ENCODE data around the gene PPP2R5B. TPM values are rescaled to one million over a fixed set of nuclear protein-coding genes. Genes with fewer than 3 reads are reported as not detected.

The PPP2R5B gene
- total RNA-seq, 1 experiment from 2014 or later: 5.0 TPM

DNA sequence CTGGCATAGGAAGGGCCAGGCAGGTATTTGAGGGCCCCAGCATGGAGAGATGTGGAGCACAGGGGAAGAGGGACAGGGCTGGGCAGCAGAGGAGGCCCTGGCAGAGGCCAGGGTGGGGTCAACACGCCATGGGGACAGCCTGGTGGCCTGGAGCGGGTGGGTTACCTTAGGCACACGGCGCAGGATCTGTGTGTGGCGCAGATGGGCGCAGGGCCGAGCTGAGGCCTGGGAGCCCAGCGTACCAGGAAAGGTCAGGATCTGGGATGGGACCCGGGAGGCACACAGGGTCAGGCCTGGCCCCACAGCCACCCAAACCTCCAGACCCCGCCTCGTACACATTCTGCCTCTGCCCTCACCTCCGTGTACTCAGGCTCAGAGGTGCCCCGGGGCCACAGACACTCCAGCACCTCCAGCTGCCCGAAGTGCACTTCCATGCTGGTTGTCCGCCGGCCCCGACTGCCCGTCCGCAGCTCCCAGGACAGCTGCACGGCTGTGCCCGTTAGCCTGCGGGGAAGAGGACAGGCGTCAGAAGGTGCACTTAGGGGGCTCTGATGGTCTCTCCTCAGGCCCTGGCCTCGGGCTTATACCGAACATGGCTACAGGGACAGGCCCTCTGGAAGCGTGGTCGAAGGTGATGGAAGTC, 13.9 kb upstream of the PPP2R5B start:
- Histone ChIP-seq H3K4me3 (ENCODE audit: insufficient read depth, low read depth, low read length) (no peak overlapping the region), H3K27me3 (ENCODE audit: control insufficient read depth, insufficient read depth, low read length) (no peaks in the 10 kb centered on the region), H3K36me3 (replicated peaks; ENCODE audit: control insufficient read depth, insufficient read depth, low read length) (peaks cover 12% of the 10 kb centered on the region)
- DNase-seq: no peak

DNA sequence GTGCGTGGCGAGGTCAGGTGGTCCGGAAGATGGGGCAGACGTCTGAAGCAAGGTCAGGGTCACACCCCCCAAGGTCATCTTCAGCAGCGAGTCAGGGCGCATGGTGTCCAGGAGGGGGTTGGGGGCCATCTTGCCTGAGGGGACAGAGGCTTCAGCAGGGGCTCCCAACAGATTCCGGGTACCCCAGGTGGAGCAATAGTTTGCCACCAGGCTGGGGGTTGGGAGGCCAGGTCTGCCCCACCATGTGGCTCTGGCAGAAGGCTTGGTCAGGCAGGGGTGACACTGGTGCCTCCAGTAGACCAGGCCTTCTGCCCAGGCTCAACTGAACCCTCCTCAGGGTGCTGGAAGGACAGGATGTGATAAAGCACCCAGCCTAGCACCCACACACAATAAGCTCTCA, 13.3 kb upstream of the PPP2R5B start:
- H3K27me3 ChIP-seq (ENCODE audit: control insufficient read depth, insufficient read depth, low read length): no peaks in the 10 kb centered on the region
- no peak overlapping the region for H3K4me3 ChIP-seq (ENCODE audit: insufficient read depth, low read depth, low read length)
- DNase-seq: no peak
- H3K36me3 ChIP-seq (replicated peaks; ENCODE audit: control insufficient read depth, insufficient read depth, low read length): peaks cover 12% of the 10 kb centered on the region

DNA sequence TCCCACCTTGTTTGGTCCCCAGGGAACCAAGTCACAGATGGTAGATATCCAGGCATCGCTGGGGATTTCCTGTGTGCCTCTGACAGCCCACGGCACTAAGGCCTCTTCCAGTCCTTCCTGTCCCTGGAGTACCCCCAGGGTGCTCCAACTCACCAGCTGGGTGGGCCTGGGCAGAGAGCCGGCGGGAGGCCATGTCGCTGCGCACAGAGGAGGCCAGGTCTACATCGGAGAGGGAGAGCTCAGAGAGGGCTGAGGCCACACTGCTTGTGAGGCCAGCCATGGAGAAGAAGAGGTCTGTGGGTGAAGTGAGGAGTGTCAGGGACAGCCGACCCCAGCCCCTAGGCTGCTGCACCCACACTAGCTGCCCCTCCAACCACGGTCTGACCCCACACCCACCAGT, 12.8 kb upstream of the PPP2R5B start:
- no peaks in the 10 kb centered on the region for H3K27me3 ChIP-seq (ENCODE audit: control insufficient read depth, insufficient read depth, low read length)
- no peak for DNase-seq
- no peak overlapping the region for H3K4me3 ChIP-seq (ENCODE audit: insufficient read depth, low read depth, low read length)
- peaks cover 10% of the 10 kb centered on the region for H3K36me3 ChIP-seq (replicated peaks; ENCODE audit: control insufficient read depth, insufficient read depth, low read length)

DNA sequence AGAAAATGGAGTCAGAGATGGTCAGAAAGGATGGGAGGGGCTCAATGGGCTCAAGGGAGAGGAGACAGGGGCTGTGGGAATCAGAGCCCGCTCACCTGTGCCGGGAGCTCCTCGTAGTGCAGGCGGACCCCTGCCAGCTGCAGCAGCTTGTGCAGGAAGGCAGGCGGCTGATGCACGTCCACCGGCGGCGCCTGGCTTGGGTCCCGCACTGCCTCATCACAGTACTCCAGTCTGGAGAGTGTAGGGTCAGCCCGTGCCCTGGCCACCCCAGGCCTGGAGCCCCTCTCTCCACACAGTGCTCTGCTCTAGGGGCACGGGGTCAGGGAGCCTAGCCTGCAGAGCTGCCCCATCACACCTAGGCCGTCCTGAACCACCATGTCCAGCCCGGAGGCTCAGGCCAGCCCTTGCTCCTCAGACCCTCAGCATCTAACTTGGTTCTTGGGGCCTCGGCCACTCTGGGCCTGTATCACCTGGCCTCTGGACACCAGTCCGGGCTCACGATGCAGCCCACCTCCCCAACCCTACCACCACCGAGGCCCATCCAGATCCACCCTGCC, 11.2 kb upstream of the PPP2R5B start:
- DNase-seq: no peak
- no peaks in the 10 kb centered on the region for H3K27me3 ChIP-seq (ENCODE audit: control insufficient read depth, insufficient read depth, low read length)
- peaks cover 9% of the 10 kb centered on the region for H3K36me3 ChIP-seq (replicated peaks; ENCODE audit: control insufficient read depth, insufficient read depth, low read length)
- H3K4me3 ChIP-seq (ENCODE audit: insufficient read depth, low read depth, low read length): no peak overlapping the region

DNA sequence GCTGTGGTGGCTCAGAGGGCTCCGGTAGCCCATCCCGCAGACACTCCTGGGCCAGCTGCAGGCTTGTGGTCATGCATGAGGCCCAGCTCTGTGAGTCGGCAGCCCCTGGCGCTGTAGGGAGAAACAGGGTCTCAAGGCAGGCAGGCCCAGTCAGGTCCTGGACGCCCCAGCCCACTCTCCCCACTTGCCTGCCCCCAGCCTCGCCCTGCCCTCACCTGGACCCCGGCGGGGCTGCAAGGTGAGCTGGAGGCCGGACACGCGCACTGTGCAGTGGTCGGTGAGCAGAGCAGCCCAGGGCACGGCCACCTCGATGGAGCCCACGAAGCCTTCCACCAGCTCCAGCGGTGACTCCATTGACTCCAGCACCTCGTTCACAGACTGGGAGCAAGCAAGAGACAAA, 10.4 kb upstream of the PPP2R5B start:
- Histone ChIP-seq H3K27me3 (ENCODE audit: control insufficient read depth, insufficient read depth, low read length) (no peaks in the 10 kb centered on the region), H3K4me3 (ENCODE audit: insufficient read depth, low read depth, low read length) (no peak overlapping the region), H3K36me3 (replicated peaks; ENCODE audit: control insufficient read depth, insufficient read depth, low read length) (peaks cover 9% of the 10 kb centered on the region)
- no peak for DNase-seq

DNA sequence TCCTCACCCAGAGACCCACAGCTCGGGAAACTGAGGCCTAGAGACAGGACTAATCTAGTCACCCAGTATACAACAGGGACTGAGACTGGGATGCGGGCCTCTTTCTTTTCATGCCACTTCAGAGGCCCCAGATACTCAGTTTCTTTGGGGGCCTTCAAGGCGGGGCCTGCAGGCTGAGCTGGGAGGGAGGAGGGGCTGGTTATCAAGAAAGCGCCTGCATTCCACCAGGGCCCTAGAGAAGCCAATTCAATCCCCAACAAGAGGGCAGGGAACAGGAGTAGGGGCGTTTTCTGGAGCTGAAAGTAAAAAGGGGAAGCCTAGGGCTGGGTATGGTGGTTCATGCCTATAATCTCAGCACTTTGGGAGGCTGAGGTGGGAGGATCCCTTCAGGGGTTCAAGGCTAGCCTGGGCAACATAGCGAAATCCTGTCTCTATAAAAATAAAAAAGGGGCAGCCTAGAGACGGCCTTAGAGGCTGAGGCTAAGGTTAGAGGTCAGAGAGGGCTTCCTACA, 9.1 kb upstream of the PPP2R5B start:
- H3K4me3 ChIP-seq (ENCODE audit: insufficient read depth, low read depth, low read length): peak overlapping the region; percentile 96; the same call in 1 of the 2 replicates
- peak; percentile 69 for DNase-seq

DNA sequence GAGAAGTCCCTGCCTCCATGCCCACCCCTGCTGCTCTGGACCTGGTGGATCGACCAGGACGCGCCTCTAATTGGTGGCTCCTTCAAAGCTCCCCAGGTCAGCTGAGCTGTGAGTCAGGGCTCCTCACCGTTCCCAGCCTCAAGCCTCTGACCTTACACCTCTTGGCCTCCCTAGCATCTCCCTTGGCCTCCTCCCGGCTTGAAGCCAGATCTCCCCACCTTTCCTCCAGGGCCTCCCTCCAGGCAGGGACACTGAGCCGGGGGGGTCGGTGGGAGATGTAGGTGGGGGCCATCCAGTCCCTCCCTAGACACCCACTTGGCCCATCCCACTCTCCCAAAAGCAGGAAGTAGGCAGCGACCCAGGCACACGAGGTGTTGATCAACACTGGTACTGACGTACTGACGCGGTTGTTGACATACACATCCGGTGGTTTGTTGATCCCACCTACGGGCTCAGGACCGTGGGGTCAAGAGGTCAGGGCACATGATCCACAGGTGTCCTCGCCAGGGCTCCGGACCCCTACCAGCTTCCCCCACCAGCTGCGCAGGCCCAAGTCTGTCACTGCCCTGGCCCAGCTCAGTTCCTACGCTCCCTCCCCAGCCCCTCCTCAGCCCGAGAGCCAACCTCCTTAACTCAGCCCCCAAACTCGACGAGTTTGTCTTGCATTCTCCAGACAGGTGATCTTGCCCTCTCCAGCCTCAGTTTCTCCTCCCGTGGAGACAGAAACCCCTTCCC, 8.3 kb upstream of the PPP2R5B start:
- peaks cover 5% of the 10 kb centered on the region for H3K36me3 ChIP-seq (replicated peaks; ENCODE audit: control insufficient read depth, insufficient read depth, low read length)
- peak; percentile 91 for DNase-seq
- no peaks in the 10 kb centered on the region for H3K27me3 ChIP-seq (ENCODE audit: control insufficient read depth, insufficient read depth, low read length)
- H3K4me3 ChIP-seq (ENCODE audit: insufficient read depth, low read depth, low read length): peak overlapping the region; percentile 96

More for the DNA sequence above, 9.1 kb upstream of the PPP2R5B start:
- Histone ChIP-seq H3K36me3 (replicated peaks; ENCODE audit: control insufficient read depth, insufficient read depth, low read length) (peaks cover 9% of the 10 kb centered on the region), H3K27me3 (ENCODE audit: control insufficient read depth, insufficient read depth, low read length) (no peaks in the 10 kb centered on the region)

DNA sequence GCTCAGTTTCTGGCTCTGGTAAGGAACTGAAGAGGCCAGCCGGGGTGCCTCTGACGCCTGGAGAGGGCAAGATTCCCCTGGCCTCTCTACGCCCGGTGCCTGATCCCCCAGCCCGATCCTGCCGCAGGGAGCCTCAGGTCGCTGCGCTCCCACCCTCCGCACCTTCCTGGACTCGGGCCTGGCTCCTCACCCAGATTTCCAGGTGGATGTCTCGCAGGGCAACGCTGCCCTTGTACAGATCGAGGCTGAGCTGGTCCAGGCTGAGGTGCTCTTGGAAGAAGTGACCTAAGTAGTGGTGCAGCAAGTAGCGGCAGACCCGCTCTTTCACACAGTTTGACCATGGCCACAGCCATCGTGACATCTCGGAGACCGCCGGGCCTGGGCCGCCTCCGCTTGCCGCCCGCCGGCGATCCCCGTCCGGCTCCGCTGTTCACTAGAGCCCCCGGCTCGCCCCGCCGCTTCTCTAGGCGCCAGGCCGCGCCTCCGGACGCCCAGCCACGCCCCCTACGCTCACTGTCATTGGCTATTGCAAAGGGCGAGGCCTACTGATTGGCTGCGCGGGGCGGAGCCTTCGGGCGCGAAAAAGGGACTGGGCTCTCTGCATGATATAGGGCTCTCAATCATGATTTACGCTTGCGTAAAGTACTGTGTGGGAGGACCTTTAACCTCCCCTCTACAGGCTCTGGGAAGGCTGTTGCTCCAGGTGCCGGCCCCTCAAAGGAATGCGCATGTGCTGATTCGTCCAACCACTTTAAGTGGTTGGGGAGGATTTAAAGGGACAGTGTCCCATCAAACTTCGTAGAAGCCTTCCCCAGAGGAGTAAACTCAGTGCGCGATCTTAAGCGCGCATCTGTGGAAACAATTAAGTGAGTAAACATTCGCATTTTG, 7.5 kb upstream of the PPP2R5B start, which contains the start of gene ATG2A:
TSS of gene ATG2A (minus strand) at position 435 of the 888 bp plus-strand sequence. CDS start at position 361, 74 bp downstream.
- Histone ChIP-seq H3K27me3 (ENCODE audit: control insufficient read depth, insufficient read depth, low read length) (no peaks in the 10 kb centered on the region), H3K4me3 (ENCODE audit: insufficient read depth, low read depth, low read length) (peak within 1 kb of the TSS; percentile 96), H3K36me3 (replicated peaks; ENCODE audit: control insufficient read depth, insufficient read depth, low read length) (peaks cover 1% of the 10 kb centered on the region; the same call in 1 of the 2 replicates)
- DNase-seq: peak; percentile 98

DNA sequence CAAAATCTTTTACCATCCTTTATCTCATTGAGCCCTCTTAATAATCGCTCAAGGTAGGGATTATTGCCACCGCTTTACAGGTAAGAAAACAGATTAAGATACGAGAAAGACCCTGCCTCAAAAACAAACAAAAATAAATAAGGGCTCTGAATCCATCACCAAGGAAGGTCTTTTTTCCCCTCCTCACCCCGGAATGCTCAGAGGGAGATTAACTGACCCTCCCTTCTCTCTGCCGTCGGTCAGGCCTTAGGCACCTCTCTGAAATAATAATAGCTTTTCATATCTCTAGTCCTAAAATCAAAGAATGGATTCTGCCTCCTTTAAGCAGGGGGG, 6.9 kb upstream of the PPP2R5B start:
- Histone ChIP-seq H3K4me3 (ENCODE audit: insufficient read depth, low read depth, low read length) (peak overlapping the region; percentile 29), H3K27me3 (ENCODE audit: control insufficient read depth, insufficient read depth, low read length) (no peaks in the 10 kb centered on the region), H3K36me3 (replicated peaks; ENCODE audit: control insufficient read depth, insufficient read depth, low read length) (no peaks in the 10 kb centered on the region)
- DNase-seq: peak; percentile 42

DNA sequence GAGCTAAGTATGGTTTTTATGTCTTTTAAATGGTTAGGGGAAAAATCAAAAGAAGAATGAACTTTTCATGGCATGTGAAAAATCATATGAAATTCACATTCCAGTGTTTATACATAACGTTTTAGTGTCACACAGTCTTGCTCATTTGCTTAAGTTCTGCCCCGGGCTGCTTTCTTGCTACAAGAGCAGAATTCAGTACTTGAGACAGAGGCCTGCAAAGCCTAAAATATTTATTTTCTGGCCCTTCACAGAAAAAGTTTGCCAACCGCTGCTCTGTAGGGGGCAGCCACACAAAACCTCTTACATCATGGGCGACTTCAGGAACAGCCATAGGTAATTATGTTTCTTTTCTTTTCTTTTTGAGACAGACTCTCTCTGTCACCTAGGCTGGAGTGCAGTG, 6.5 kb upstream of the PPP2R5B start:
- Histone ChIP-seq H3K36me3 (replicated peaks; ENCODE audit: control insufficient read depth, insufficient read depth, low read length) (no peaks in the 10 kb centered on the region), H3K27me3 (ENCODE audit: control insufficient read depth, insufficient read depth, low read length) (no peaks in the 10 kb centered on the region), H3K4me3 (ENCODE audit: insufficient read depth, low read depth, low read length) (peak overlapping the region; percentile 29; the same call in 1 of the 2 replicates)
- DNase-seq: peak; percentile 25

DNA sequence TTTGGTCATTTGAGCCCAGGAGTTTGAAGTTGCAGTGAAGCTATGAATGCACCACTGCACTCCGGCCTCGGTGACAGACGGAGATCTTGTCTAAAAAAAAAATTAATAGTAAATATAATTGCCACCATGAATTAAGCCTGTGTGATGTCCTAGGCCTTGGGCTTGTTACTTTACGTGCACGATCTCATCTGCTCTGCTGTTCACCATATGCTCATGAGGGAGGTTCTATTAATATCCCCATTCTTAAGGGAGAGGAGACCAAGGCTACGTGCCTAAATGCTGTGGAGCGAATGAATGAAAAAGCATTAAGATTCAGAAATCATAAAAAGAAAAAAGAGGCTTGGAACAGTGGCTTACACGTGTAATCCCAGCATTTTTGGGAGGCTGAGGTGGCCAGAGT, 4.9 kb upstream of the PPP2R5B start:
- Histone ChIP-seq H3K27me3 (ENCODE audit: control insufficient read depth, insufficient read depth, low read length) (no peaks in the 10 kb centered on the region), H3K36me3 (replicated peaks; ENCODE audit: control insufficient read depth, insufficient read depth, low read length) (no peaks in the 10 kb centered on the region), H3K4me3 (ENCODE audit: insufficient read depth, low read depth, low read length) (no peak overlapping the region)
- no peak for DNase-seq

DNA sequence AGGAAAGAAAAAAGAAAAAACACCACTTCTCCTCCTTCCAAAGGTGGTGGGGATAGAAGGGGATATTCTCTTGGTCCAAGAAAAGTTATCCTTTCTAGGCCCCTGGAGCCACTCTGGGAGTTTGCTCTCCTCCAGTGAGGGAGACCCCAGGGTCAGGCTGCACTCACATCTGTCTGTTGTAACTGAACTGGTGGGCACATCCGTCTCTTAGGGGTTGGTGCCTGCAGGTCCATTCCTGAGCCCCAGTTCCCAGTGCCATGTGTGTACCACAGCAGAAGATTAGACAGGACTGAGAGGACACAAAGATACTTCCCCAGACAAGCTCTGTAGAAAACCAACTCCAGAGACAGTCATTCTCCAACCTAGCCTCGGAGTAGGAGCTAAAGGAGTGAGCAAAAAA, 4.4 kb upstream of the PPP2R5B start:
- H3K4me3 ChIP-seq (ENCODE audit: insufficient read depth, low read depth, low read length): no peak overlapping the region
- no peaks in the 10 kb centered on the region for H3K36me3 ChIP-seq (replicated peaks; ENCODE audit: control insufficient read depth, insufficient read depth, low read length)
- no peak for DNase-seq
- H3K27me3 ChIP-seq (ENCODE audit: control insufficient read depth, insufficient read depth, low read length): peaks cover 3% of the 10 kb centered on the region

DNA sequence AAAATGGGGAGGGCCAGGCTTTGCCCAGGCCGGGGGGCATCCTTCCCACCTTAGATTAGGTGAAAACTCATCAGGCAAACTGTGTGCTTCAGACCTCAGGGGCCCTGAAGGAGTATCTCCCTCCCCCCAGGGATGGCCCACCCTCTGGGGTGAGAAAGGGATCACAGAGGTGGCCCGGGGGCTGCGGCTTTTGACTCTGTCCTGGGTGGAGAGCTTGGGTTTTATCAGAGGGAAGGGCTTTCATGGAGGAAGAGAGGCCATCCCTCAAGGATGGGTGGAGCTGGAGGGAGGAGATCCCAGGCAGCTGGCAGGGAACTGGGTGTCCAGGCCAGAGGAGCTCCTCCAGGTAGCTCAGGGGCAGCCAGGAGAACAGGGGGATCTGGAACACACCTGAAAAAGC, 3.1 kb upstream of the PPP2R5B start:
- no peak for DNase-seq
- Histone ChIP-seq H3K27me3 (ENCODE audit: control insufficient read depth, insufficient read depth, low read length) (peaks cover 5% of the 10 kb centered on the region), H3K36me3 (replicated peaks; ENCODE audit: control insufficient read depth, insufficient read depth, low read length) (no peaks in the 10 kb centered on the region), H3K4me3 (ENCODE audit: insufficient read depth, low read depth, low read length) (no peak overlapping the region)

DNA sequence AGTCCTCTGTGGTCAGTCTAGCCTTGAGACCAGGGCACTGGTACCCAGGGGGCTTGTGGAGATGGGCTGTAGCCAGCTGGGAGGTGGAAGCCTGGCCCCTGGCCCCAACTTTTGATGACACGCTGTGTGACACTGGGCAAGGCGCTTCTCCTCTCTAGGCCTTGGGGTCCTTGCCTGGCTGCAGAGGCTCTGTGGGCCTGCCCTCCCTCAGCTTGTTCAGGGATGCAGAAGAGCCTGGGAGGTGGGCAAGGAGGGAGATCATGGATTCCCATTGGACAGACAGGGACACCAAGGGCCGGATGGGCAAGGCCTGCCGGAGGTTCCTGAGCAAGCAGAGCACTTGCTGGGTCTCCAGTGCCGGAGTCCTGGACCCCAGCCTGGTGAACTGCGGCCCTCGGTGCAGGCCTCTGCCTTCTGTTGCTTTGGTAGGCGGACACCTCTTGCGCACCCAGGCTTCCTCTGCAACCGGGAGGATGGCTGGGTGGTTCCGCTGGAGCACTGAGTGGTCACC, 1.3 kb upstream of the PPP2R5B start:
- Histone ChIP-seq H3K27me3 (ENCODE audit: control insufficient read depth, insufficient read depth, low read length) (peaks cover 5% of the 10 kb centered on the region), H3K4me3 (ENCODE audit: insufficient read depth, low read depth, low read length) (no peak overlapping the region), H3K36me3 (replicated peaks; ENCODE audit: control insufficient read depth, insufficient read depth, low read length) (no peaks in the 10 kb centered on the region)
- peak; percentile 21 for DNase-seq
